GM04503 (cell line): Measurements from ENCODE around the gene GARS1.
"Not testable (repeated sequence)": the region's sequence is repeated elsewhere in the genome, so short reads cannot be mapped to it uniquely, and the experiment has no call there.

Experiments used
- DNase-seq: peaks from one replicate; pipeline ENCODE4 v3.0.0-alpha.2; 2012; ENCODE audit warnings: low read depth

GARS1 gene

GRCh38 chr7:30572212-30572841 lies 22.4 kb upstream of the GARS1 start:
- no peak for DNase-seq

- DNase-seq = no peak
Observed at GRCh38 chr7:30575910-30576309, 18.8 kb upstream of the GARS1 start.

GRCh38 chr7:30583181-30583580 lies 11.5 kb upstream of the GARS1 start:
- no peak for DNase-seq

- no peak for DNase-seq
Observed at GRCh38 chr7:30584415-30584814, 10.3 kb upstream of the GARS1 start.

GRCh38 chr7:30584965-30585364 lies 9.7 kb upstream of the GARS1 start:
- no peak for DNase-seq

- DNase-seq = no peak
Observed at GRCh38 chr7:30585675-30586074, 9.0 kb upstream of the GARS1 start.

- DNase-seq = not testable (repeated sequence)
Observed at GRCh38 chr7:30587547-30587946, 7.1 kb upstream of the GARS1 start.

- DNase-seq = no peak
Observed at GRCh38 chr7:30589111-30589510, 5.6 kb upstream of the GARS1 start.

- DNase-seq = no peak
Observed at GRCh38 chr7:30594048-30594539, 584 bp upstream of the GARS1 start.

GRCh38 chr7:30595436-30596013 lies 847 bp downstream of the GARS1 start:
- no peak for DNase-seq

GRCh38 chr7:30596014-30596641 lies 1.4 kb downstream of the GARS1 start:
- DNase-seq = no peak

- DNase-seq = no peak
Observed at GRCh38 chr7:30596721-30597120, 2.0 kb downstream of the GARS1 start.

- DNase-seq = no peak
Observed at GRCh38 chr7:30598121-30598876, 3.6 kb downstream of the GARS1 start.

- DNase-seq = no peak
Observed at GRCh38 chr7:30604901-30605300, 10.2 kb downstream of the GARS1 start.

GRCh38 chr7:30605832-30606231 lies 11.2 kb downstream of the GARS1 start:
- no peak for DNase-seq

GRCh38 chr7:30612658-30613265 lies 18.1 kb downstream of the GARS1 start:
- DNase-seq = no peak

- DNase-seq = no peak
Observed at GRCh38 chr7:30613366-30614325, 19.0 kb downstream of the GARS1 start.

GRCh38 chr7:30616318-30616717 lies 21.6 kb downstream of the GARS1 start:
- DNase-seq = no peak

GRCh38 chr7:30617359-30617758 lies 22.7 kb downstream of the GARS1 start:
- no peak for DNase-seq

GRCh38 chr7:30618080-30618676 lies 23.5 kb downstream of the GARS1 start:
- no peak for DNase-seq

GRCh38 chr7:30618961-30619360 lies 24.3 kb downstream of the GARS1 start:
- no peak for DNase-seq
